ENCODE results near the gene MRGPRE.

The MRGPRE gene

GRCh38 chr11:3207526-3208189, 24.6 kb downstream of the MRGPRE start:
- no peak for DNase-seq

GRCh38 chr11:3206922-3207204, 25.4 kb downstream of the MRGPRE start:
- DNase-seq, result no peak

- DNase-seq, result no peak
These were observed 25.9 kb downstream of the MRGPRE start for GRCh38 chr11:3206156-3206921.

GRCh38 chr11:3205261-3206155, 26.7 kb downstream of the MRGPRE start:
- DNase-seq, result no peak

- DNase-seq, result no peak
These were observed 27.8 kb downstream of the MRGPRE start for GRCh38 chr11:3204141-3205015.

GRCh38 chr11:3203221-3204043, 28.8 kb downstream of the MRGPRE start:
- no peak for DNase-seq

- DNase-seq, result no peak
These were observed 29.5 kb downstream of the MRGPRE start for GRCh38 chr11:3202759-3203158.

- no peak for DNase-seq
These were observed 29.9 kb downstream of the MRGPRE start for GRCh38 chr11:3202305-3202704.

- DNase-seq, result no peak
These were observed 30.5 kb downstream of the MRGPRE start for GRCh38 chr11:3201677-3202181.

- no peak for DNase-seq
These were observed 31.1 kb downstream of the MRGPRE start for GRCh38 chr11:3201112-3201581.

GRCh38 chr11:3200388-3201111, 31.7 kb downstream of the MRGPRE start:
- no peak for DNase-seq

GRCh38 chr11:3199537-3200295, 32.5 kb downstream of the MRGPRE start:
- DNase-seq, result no peak

- DNase-seq, result no peak
These were observed 33.4 kb downstream of the MRGPRE start for GRCh38 chr11:3198815-3199214.

- DNase-seq, result no peak
These were observed 34.2 kb downstream of the MRGPRE start for GRCh38 chr11:3197878-3198528.

GRCh38 chr11:3197044-3197695, 35.0 kb downstream of the MRGPRE start:
- no peak for DNase-seq

- no peak for DNase-seq
These were observed 35.8 kb downstream of the MRGPRE start for GRCh38 chr11:3196161-3197043.

GRCh38 chr11:3195251-3196160, 36.7 kb downstream of the MRGPRE start:
- DNase-seq, result no peak
